Measurements from ENCODE around the gene MRPL12.

GRCh38 chr17:81697261-81698044 is 5.7 kb upstream of the MRPL12 start:
- TF ChIP-seq POLR2A (IDR thresholded peaks at IDR 0.05), result no peak
- TF ChIP-seq, protein P1, sequence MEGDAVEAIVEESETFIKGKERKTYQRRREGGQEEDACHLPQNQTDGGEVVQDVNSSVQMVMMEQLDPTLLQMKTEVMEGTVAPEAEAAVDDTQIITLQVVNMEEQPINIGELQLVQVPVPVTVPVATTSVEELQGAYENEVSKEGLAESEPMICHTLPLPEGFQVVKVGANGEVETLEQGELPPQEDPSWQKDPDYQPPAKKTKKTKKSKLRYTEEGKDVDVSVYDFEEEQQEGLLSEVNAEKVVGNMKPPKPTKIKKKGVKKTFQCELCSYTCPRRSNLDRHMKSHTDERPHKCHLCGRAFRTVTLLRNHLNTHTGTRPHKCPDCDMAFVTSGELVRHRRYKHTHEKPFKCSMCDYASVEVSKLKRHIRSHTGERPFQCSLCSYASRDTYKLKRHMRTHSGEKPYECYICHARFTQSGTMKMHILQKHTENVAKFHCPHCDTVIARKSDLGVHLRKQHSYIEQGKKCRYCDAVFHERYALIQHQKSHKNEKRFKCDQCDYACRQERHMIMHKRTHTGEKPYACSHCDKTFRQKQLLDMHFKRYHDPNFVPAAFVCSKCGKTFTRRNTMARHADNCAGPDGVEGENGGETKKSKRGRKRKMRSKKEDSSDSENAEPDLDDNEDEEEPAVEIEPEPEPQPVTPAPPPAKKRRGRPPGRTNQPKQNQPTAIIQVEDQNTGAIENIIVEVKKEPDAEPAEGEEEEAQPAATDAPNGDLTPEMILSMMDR (IDR thresholded peaks at IDR 0.05), result no peak

Data from uterus (tissue), 2 donors.